Kidney (tissue), 14 donors: ENCODE data around the gene NKPD1. TPM values are rescaled to one million over a fixed set of nuclear protein-coding genes. Genes with fewer than 3 reads are reported as not detected.

Source experiments
- DNase-seq, 5 donors: peaks; one replicate each; pipeline ENCODE4 v3.0.0-alpha.2; 2013 to 2020
- FAIRE-seq: peaks from 2 replicates; lab custom pipeline; 2012; peaks lifted over from hg19 to GRCh38; lab: Jason Lieb, UNC
- H3K27ac ChIP-seq, 2 donors: one replicate each; pipeline ENCODE4 v1.7.0; 2013; ENCODE audit warnings: low read depth in 2 of 2, low read length in 2 of 2, inconsistent platforms in 1 of 2
- H3K27me3 ChIP-seq: one replicate; pipeline ENCODE4 v1.7.1; 2013; ENCODE audit warnings: low read length, inconsistent platforms; ENCODE audit not compliant: control insufficient read depth, insufficient read depth
- H3K36me3 ChIP-seq, 3 donors: one replicate each; pipeline versions ENCODE4 v1.7.0 to v1.7.1; 2013; ENCODE audit warnings: low read length in 3 of 3, control low read depth in 1 of 3, inconsistent platforms in 1 of 3; ENCODE audit not compliant: insufficient read depth in 3 of 3, control insufficient read depth in 2 of 3
- H3K4me1 ChIP-seq, 3 donors: one replicate each; pipeline versions ENCODE4 v1.7.0 to v1.7.1; 2013; ENCODE audit warnings: low read length in 3 of 3, inconsistent platforms in 1 of 3, low read depth in 1 of 3; ENCODE audit not compliant: control insufficient read depth in 2 of 3, insufficient read depth in 2 of 3
- H3K4me3 ChIP-seq, 3 donors: one replicate each; pipeline versions ENCODE4 v1.7.0 to v1.8.1; 2013; ENCODE audit warnings: low read length in 3 of 3, control low read depth in 1 of 3, inconsistent platforms in 1 of 3
- H3K9ac ChIP-seq, 3 donors: one replicate each; pipeline versions ENCODE4 v1.7.0 to v1.7.1; 2013; ENCODE audit warnings: low read length in 3 of 3, control low read depth in 1 of 3, inconsistent platforms in 1 of 3
- H3K9me3 ChIP-seq, 3 donors: one replicate each; pipeline versions ENCODE4 v1.7.0 to v1.7.1; 2013; ENCODE audit warnings: low read length in 3 of 3, control low read depth in 1 of 3, inconsistent platforms in 1 of 3; ENCODE audit not compliant: control insufficient read depth in 2 of 3, insufficient read depth in 1 of 3
- intact Hi-C: fragments of 100-400 bp; cut with DNase I; formaldehyde crosslinking; loops from one replicate; pipeline ENCODE4 v1.11.1; 2022
- polyA plus RNA-seq: library from polyadenylated mRNA; stranded (reverse); fragments of 350-450 nt; fragmentation: Illumina TruSeq; extraction: RNeasy Lipid Tissue Mini Kit (QIAGEN cat#74804); gene quantifications from one replicate; pipeline ENCODE4 v1.2.3, GENCODE V29; 2014; ENCODE audit warnings: low read depth, low replicate concordance; ENCODE audit not compliant: insufficient read depth
- total RNA-seq: library from RNA; stranded (reverse); fragmentation: NEBNext Ultra II Directional; extraction: Animal tissue kit (Norgen Biotek cat#: 25700); gene quantifications from one replicate; pipeline ENCODE4 v1.2.1, GENCODE V29; 2021
- TF ChIP-seq, protein P1 (sequence below): IDR thresholded peaks from 3 replicates; pipeline ENCODE4 v1.5.1; 2012; ENCODE audit warnings: mild to moderate bottlenecking, moderate library complexity, borderline replicate concordance; ENCODE audit not compliant: insufficient read depth; ENCODE audit errors: extremely low read depth
- donor health status: control.
- donor health status: control.
- donor health status: control.
- donor health status: control.
- donor health status: control.
- donor health status: DM: yes; HTN: yes; CAD: no.
- donor health status: Normal renal cell carcinoma (clear cell type).

Gene NKPD1
- total and polyA plus RNA-seq, 2 donors from 2014 or later: 0.09 TPM; not detected in 1

DNA sequence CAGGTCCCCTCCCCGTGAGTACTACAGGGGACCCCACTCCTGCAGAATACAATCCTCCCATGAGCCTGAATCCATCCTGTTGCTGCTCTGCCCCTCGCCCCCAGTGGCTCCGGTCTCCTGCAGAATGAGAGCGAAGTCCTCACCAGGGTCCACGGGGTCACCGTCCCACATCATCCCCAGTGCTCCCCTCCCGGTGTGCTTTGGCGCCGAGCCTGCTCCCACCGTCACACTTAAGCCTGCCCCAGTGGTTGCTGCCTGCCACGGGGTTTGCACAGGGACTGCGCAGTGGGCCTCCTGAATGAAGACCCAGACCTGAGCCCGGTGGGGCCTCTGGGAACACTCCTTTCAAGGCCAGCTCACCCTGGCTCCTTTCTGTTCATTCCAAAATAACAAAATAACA is 30.5 kb downstream of the NKPD1 start:
- Histone ChIP-seq H3K27ac (no peak overlapping the region), H3K36me3 (no peaks in the 10 kb centered on the region), H3K9me3 (no peaks in the 10 kb centered on the region), H3K9ac (no peak overlapping the region), H3K4me1 (peaks cover 0 to 12% (median 9%) of the 10 kb centered on the region in 3 donors), H3K27me3 (no peaks in the 10 kb centered on the region), H3K4me3 (no peak overlapping the region)
- FAIRE-seq (no peak), DNase-seq (peak in 1 of 5 donors; percentile 26)
- TF ChIP-seq, protein P1, sequence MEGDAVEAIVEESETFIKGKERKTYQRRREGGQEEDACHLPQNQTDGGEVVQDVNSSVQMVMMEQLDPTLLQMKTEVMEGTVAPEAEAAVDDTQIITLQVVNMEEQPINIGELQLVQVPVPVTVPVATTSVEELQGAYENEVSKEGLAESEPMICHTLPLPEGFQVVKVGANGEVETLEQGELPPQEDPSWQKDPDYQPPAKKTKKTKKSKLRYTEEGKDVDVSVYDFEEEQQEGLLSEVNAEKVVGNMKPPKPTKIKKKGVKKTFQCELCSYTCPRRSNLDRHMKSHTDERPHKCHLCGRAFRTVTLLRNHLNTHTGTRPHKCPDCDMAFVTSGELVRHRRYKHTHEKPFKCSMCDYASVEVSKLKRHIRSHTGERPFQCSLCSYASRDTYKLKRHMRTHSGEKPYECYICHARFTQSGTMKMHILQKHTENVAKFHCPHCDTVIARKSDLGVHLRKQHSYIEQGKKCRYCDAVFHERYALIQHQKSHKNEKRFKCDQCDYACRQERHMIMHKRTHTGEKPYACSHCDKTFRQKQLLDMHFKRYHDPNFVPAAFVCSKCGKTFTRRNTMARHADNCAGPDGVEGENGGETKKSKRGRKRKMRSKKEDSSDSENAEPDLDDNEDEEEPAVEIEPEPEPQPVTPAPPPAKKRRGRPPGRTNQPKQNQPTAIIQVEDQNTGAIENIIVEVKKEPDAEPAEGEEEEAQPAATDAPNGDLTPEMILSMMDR: no peak
- intact Hi-C loops: no loop called here

DNA sequence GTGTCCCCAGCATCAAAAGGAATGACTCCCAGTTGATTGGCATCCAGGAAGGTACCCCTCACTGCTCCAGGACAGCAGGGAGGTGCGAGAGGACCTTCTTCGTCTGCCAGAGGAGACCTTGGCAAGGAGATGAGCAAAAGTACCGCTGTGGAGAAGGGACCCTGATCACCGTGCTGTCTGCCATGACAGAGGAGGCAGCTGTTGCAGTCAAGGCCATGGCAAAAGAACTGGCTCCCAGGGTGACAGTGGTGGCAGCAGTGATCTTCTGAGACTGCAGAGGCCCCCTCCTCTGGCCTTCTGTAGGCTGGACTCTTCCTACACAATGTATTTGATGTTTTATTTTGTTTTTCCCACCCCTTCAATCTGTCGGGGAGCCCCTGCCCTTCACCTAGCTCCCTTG is 32.0 kb downstream of the NKPD1 start:
- H3K27me3 ChIP-seq: no peaks in the 10 kb centered on the region
- TF ChIP-seq, protein P1: no peak
- H3K9me3 ChIP-seq: no peaks in the 10 kb centered on the region
- peaks cover 0 to 12% (median 9%) of the 10 kb centered on the region in 3 donors for H3K4me1 ChIP-seq
- FAIRE-seq: no peak
- no peak for DNase-seq
- intact Hi-C loops: no loop called here
- H3K36me3 ChIP-seq: no peaks in the 10 kb centered on the region
- H3K27ac ChIP-seq: no peak overlapping the region
- no peak overlapping the region for H3K9ac ChIP-seq
- no peak overlapping the region for H3K4me3 ChIP-seq

DNA sequence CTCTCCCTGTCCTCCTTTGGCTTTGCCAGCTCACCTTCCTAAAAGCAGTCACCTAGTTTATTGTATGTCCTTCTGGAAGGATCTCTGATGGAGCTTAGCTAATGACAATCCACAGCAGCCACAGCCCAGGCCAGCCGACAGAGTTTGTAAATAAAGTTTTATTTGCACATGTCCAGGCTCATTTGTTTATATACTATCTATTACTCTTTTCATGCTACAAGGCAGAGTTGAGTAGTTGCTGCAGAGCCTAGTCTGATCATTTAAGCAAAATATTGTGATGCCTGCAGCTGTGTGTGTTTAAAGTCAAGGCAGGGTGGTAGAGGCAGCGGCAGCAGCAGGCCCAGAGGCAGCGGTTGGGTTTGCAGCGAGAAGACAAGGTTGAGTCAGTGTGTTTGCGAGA is 32.6 kb downstream of the NKPD1 start:
- DNase-seq (no peak), FAIRE-seq (no peak)
- Histone ChIP-seq H3K4me1 (peaks cover 0 to 15% (median 9%) of the 10 kb centered on the region in 3 donors), H3K9ac (no peak overlapping the region), H3K9me3 (no peaks in the 10 kb centered on the region), H3K27ac (no peak overlapping the region), H3K36me3 (no peaks in the 10 kb centered on the region), H3K27me3 (no peaks in the 10 kb centered on the region), H3K4me3 (no peak overlapping the region)
- intact Hi-C loops: no loop called here
- TF ChIP-seq, protein P1: no peak

DNA sequence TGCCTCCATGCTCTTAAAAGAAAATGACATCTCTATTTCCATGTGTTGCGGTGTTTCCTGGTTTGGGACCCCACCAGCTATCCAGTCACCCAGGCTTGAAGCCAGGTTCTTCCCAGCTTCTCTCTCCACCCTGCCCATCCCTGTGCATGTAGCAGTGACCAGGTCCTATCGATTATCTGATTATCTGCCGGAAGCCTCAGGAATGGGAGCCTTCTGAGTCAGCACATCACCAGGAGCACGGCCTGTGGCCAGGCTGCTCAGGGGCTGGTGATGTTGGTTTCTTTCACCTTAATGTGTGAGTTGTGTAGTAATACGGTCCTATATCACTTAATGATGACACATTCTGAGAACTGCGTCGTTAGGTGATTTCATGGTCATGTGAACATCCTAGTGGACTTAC is 34.1 kb downstream of the NKPD1 start:
- H3K9me3 ChIP-seq: no peaks in the 10 kb centered on the region
- H3K4me1 ChIP-seq: peaks cover 0 to 20% (median 13%) of the 10 kb centered on the region in 3 donors
- TF ChIP-seq, protein P1: no peak
- no peak for FAIRE-seq
- intact Hi-C loops: no loop called here
- no peak for DNase-seq
- H3K4me3 ChIP-seq: no peak overlapping the region
- H3K27me3 ChIP-seq: no peaks in the 10 kb centered on the region
- H3K27ac ChIP-seq: no peak overlapping the region
- H3K9ac ChIP-seq: no peak overlapping the region
- H3K36me3 ChIP-seq: no peaks in the 10 kb centered on the region
